ENCODE data around the gene SOS2. TPM values are rescaled to one million over a fixed set of nuclear protein-coding genes. Genes with fewer than 3 reads are reported as not detected.

The SOS2 gene
- total and polyA plus RNA-seq, 2 experiments from 2014 or later: 2.6 to 13.7 TPM

DNA sequence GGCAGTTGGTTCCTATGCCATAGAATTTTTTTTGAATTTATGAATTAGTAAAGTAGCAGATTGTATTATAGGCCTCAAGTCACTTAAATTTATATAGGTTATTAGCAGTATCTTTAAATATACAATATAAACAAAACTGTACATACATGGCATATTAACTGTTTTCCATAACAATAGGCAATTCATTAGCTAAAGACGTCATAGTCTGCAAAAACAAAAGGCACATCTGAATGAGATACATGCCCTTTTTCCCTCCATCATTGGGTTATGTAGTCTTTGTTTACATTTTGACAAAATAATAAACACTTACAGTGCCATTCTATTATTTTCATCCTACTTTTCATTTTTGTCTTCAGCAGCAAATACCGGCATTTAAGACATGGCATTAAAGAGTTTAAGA lies 113.9 kb downstream of the SOS2 start:
- H3K27me3 ChIP-seq (replicated peaks; ENCODE audit: insufficient read depth): no peaks in the 10 kb centered on the region
- H3K79me2 ChIP-seq (ENCODE audit: insufficient read depth): peaks cover 37% of the 10 kb centered on the region
- peaks cover 21% of the 10 kb centered on the region; the same call in 1 of the 2 replicates for H3F3A ChIP-seq (ENCODE audit: insufficient read depth)
- no peak for DNase-seq
- no peak overlapping the region for H3K9ac ChIP-seq
- H3K4me1 ChIP-seq (ENCODE audit: insufficient read depth): peaks cover 21% of the 10 kb centered on the region; the same call in 1 of the 2 replicates
- H3K36me3 ChIP-seq (ENCODE audit: low read depth): peaks cover 19% of the 10 kb centered on the region; the same call in 1 of the 2 replicates
- 94 to 100% methylated on average over 2 of the region's 2 CpGs for WGBS, 2 experiments (ENCODE audit: low coverage in 1 of 2, low lambda C conversion rate in 2 of 2, missing lambda C conversion rate in 2 of 2)
- H3K4me2 ChIP-seq (ENCODE audit: unreplicated experiment): peak overlapping the region; percentile 88
- no peak overlapping the region for H3K4me3 ChIP-seq
- TF ChIP-seq EZH2phosphoT487 (IDR thresholded peaks at IDR 0.05; ENCODE audit: insufficient read depth, low read depth): no peak
- no peak for TF ChIP-seq EZH2 (IDR thresholded peaks at IDR 0.05; ENCODE audit: insufficient read depth, poor library complexity, severe bottlenecking)
- in situ Hi-C loops (cut with MboI): no loop called here
- no peaks in the 10 kb centered on the region for H3K9me3 ChIP-seq (ENCODE audit: low read depth)
- peak overlapping the region; percentile 89; the same call in 1 of the 2 replicates for H3K27ac ChIP-seq
- H4K20me1 ChIP-seq (ENCODE audit: insufficient read depth): no peaks in the 10 kb centered on the region
- no peak overlapping the region for H2AFZ ChIP-seq
- no peaks in the 10 kb centered on the region for H3K9me2 ChIP-seq (ENCODE audit: insufficient read depth)

DNA sequence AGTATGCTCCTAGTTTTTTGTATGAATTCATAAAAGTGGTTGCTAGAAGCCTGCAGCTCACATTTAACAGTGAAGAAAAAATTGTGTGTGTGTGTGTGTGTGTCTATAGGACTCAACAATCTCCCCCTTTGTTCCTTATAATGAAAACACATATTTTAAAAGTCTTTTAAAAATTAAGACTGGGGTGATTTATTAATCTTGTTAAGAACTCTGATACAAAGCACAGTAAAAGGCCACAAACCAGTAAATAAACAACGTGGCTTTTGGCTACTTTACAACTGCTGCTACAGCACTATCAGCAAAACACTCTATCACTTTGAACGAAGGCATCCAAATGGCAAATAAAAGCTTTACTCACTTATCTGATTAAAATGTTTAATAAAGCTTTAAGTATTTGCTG lies 114.4 kb downstream of the SOS2 start:
- TF ChIP-seq EZH2 (IDR thresholded peaks at IDR 0.05; ENCODE audit: insufficient read depth, poor library complexity, severe bottlenecking) (no peak), EZH2phosphoT487 (IDR thresholded peaks at IDR 0.05; ENCODE audit: insufficient read depth, low read depth) (no peak)
- Histone ChIP-seq H3K9me2 (ENCODE audit: insufficient read depth) (no peaks in the 10 kb centered on the region), H2AFZ (peak overlapping the region; percentile 90), H3K4me3 (peak overlapping the region; percentile 97), H3K79me2 (ENCODE audit: insufficient read depth) (peaks cover 39% of the 10 kb centered on the region), H3K9ac (peak overlapping the region; percentile 83), H3K4me1 (ENCODE audit: insufficient read depth) (peaks cover 21% of the 10 kb centered on the region; the same call in 1 of the 2 replicates), H3F3A (ENCODE audit: insufficient read depth) (peaks cover 21% of the 10 kb centered on the region; the same call in 1 of the 2 replicates), H3K4me2 (ENCODE audit: unreplicated experiment) (peak overlapping the region; percentile 88), H3K27ac (peak overlapping the region; percentile 89), H3K36me3 (ENCODE audit: low read depth) (peaks cover 24% of the 10 kb centered on the region; the same call in 1 of the 2 replicates), H4K20me1 (ENCODE audit: insufficient read depth) (no peaks in the 10 kb centered on the region), H3K27me3 (replicated peaks; ENCODE audit: insufficient read depth) (no peaks in the 10 kb centered on the region), H3K9me3 (ENCODE audit: low read depth) (no peaks in the 10 kb centered on the region)
- no peak for DNase-seq
- WGBS, 2 experiments (ENCODE audit: low coverage in 1 of 2, low lambda C conversion rate in 2 of 2, missing lambda C conversion rate in 2 of 2): 48 to 50% methylated on average over 2 of the region's 2 CpGs
- in situ Hi-C loops (cut with MboI): no loop called here

DNA sequence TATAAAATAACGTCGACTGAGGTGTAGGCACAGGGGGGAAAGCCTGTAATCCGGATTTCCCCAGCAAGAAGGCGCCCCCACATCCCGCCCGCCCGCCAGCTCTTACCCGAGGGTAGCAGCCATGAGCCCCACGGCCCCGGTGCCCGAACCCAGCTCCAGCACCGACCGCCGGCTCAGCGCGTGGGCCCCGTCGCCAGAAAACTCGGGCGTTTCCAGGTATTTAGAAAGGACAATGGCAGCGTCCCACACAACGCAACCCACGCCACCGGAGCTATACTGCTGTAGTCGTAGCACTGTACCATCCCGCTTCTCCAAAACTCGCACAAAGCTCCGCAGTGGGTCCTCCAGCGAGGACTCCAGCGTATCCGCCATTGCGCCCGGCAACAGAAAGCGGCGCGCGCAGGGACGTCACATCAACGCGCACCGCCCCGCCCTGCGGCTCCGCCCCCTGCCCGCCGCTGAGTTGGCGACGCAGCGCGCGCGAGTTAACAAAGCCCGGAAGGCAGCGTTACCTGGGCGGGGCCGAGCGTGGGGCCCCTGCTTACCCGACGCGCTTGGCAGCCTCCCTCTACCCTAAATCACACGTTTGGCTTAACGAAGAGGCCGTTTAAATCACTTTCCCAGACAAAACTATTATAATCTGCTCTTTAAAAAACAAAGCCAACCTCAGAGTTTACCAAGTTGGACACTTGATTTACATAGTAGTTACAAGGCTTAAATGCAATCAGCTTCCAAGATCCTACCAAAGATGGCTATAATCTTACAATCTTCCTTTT lies 115.0 kb downstream of the SOS2 start, which contains the start of gene VCPKMT:
VCPKMT (minus strand) TSS at position 392 of the 776 bp plus-strand sequence; CDS start at position 372, 20 bp downstream.
- H3K4me2 ChIP-seq (ENCODE audit: unreplicated experiment): peak within 1 kb of the TSS; percentile 94
- peak within 1 kb of the TSS; percentile 97 for H3K4me3 ChIP-seq
- H3K27me3 ChIP-seq (replicated peaks; ENCODE audit: insufficient read depth): no peaks in the 10 kb centered on the region
- H3K9me2 ChIP-seq (ENCODE audit: insufficient read depth): no peaks in the 10 kb centered on the region
- no peaks in the 10 kb centered on the region for H4K20me1 ChIP-seq (ENCODE audit: insufficient read depth)
- in situ Hi-C loops (cut with MboI): no loop called here
- DNase-seq: peak; percentile 99
- TF ChIP-seq EZH2 (IDR thresholded peaks at IDR 0.05; ENCODE audit: insufficient read depth, poor library complexity, severe bottlenecking): no peak
- no peak for TF ChIP-seq EZH2phosphoT487 (IDR thresholded peaks at IDR 0.05; ENCODE audit: insufficient read depth, low read depth)
- peaks cover 21% of the 10 kb centered on the region; the same call in 1 of the 2 replicates for H3K4me1 ChIP-seq (ENCODE audit: insufficient read depth)
- H3K27ac ChIP-seq: peak within 1 kb of the TSS; percentile 89
- H3F3A ChIP-seq (ENCODE audit: insufficient read depth): peaks cover 22% of the 10 kb centered on the region; the same call in 1 of the 2 replicates
- 0% methylated on average over 60 of the region's 63 CpGs for WGBS, 2 experiments (ENCODE audit: low coverage in 1 of 2, low lambda C conversion rate in 2 of 2, missing lambda C conversion rate in 2 of 2)
- H3K79me2 ChIP-seq (ENCODE audit: insufficient read depth): peaks cover 45% of the 10 kb centered on the region
- peak within 1 kb of the TSS; percentile 83 for H3K9ac ChIP-seq
- H3K9me3 ChIP-seq (ENCODE audit: low read depth): no peaks in the 10 kb centered on the region
- H2AFZ ChIP-seq: peak within 1 kb of the TSS; percentile 90
- peaks cover 30% of the 10 kb centered on the region for H3K36me3 ChIP-seq (ENCODE audit: low read depth)

DNA sequence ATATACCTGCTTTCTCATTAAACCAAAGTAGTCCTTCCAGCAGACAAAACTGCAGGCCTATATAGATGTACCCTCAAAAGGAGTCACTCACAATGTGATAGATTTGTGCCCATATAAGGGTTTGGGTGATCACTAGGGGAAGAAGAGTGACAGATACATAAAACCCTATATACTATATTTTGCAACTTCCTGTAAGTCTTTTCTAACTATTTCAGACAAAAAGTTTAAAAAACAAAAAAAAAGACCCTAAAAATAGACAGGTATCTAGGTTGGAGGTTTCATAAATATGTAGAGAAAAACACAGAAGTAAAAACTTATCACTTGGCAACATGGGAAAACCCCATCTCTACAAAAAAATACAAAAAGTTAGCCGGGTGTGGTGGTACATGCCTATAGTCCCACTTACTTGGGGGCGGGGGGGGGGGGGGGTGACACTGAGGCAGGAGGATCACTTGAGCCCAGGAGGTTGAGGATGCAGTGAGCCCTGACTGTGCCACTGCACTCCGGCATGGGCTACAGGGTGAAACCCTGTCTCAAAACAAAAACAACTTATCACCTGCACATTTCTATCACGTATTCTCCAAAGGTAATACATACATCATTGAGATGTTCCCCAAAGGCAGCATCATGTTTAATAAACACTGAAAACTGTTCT lies 117.9 kb downstream of the SOS2 start:
- TF ChIP-seq EZH2phosphoT487 (IDR thresholded peaks at IDR 0.05; ENCODE audit: insufficient read depth, low read depth) (no peak), EZH2 (IDR thresholded peaks at IDR 0.05; ENCODE audit: insufficient read depth, poor library complexity, severe bottlenecking) (no peak)
- peaks cover 52% of the 10 kb centered on the region for H3K36me3 ChIP-seq (ENCODE audit: low read depth)
- H3K4me2 ChIP-seq (ENCODE audit: unreplicated experiment): no peak overlapping the region
- no peak overlapping the region for H3K4me3 ChIP-seq
- no peaks in the 10 kb centered on the region for H3K27me3 ChIP-seq (replicated peaks; ENCODE audit: insufficient read depth)
- H3K27ac ChIP-seq: no peak overlapping the region
- H3K9me3 ChIP-seq (ENCODE audit: low read depth): no peaks in the 10 kb centered on the region
- peaks cover 62% of the 10 kb centered on the region for H3K79me2 ChIP-seq (ENCODE audit: insufficient read depth)
- H2AFZ ChIP-seq: no peak overlapping the region
- no peak overlapping the region for H3K9ac ChIP-seq
- H3F3A ChIP-seq (ENCODE audit: insufficient read depth): peaks cover 38% of the 10 kb centered on the region; the same call in 1 of the 2 replicates
- peaks cover 21% of the 10 kb centered on the region; the same call in 1 of the 2 replicates for H3K4me1 ChIP-seq (ENCODE audit: insufficient read depth)
- DNase-seq: no peak
- H4K20me1 ChIP-seq (ENCODE audit: insufficient read depth): no peaks in the 10 kb centered on the region
- no peaks in the 10 kb centered on the region for H3K9me2 ChIP-seq (ENCODE audit: insufficient read depth)
- 65 to 80% methylated on average over 3 to 4 of the region's 4 CpGs for whole genome bisulfite sequencing, 2 experiments (ENCODE audit: low coverage in 1 of 2, low lambda C conversion rate in 2 of 2, missing lambda C conversion rate in 2 of 2)
- in situ Hi-C loops (cut with MboI): no loop called here
